H9 (cell line): ENCODE data around the gene LEPR. TPM values are rescaled to one million over a fixed set of nuclear protein-coding genes. Genes with fewer than 3 reads are reported as not detected.
A peak's percentile ranks its signal among the peaks of the same experiment; 100 is the strongest.

Experiments
- DNase-seq: peaks from one replicate; pipeline ENCODE4 v3.0.0-alpha.2; 2017
- H2AFZ ChIP-seq: one replicate; pipeline ENCODE4 v1.6.1; 2013; ENCODE audit warnings: mild to moderate bottlenecking, low read length, control low read depth, moderate library complexity
- H2AK5ac ChIP-seq: 2 replicates; pipeline ENCODE4 v1.6.1; 2013; ENCODE audit warnings: low read length, control low read depth, mixed read lengths; ENCODE audit not compliant: insufficient read length
- H2BK120ac ChIP-seq: one replicate; pipeline ENCODE4 v1.6.1; 2013; ENCODE audit warnings: low read depth, mild to moderate bottlenecking, low read length, control low read depth, inconsistent platforms; ENCODE audit not compliant: poor library complexity, severe bottlenecking
- H2BK12ac ChIP-seq: 2 replicates; pipeline ENCODE4 v1.6.1; 2013; ENCODE audit warnings: low read length, control low read depth, mixed read lengths, low read depth; ENCODE audit not compliant: insufficient read length
- H2BK15ac ChIP-seq: 2 replicates; pipeline ENCODE4 v1.6.1; 2013; ENCODE audit warnings: low read depth, low read length, control low read depth
- H2BK20ac ChIP-seq: one replicate; pipeline ENCODE4 v1.6.1; 2013; ENCODE audit warnings: low read depth, mild to moderate bottlenecking, low read length, control low read depth, inconsistent platforms; ENCODE audit not compliant: poor library complexity, severe bottlenecking
- H2BK5ac ChIP-seq: 2 replicates; pipeline ENCODE4 v1.6.1; 2013; ENCODE audit warnings: low read length, control low read depth, mixed read lengths; ENCODE audit not compliant: insufficient read length
- H3K14ac ChIP-seq: 2 replicates; pipeline ENCODE4 v1.6.1; 2013; ENCODE audit warnings: low read length, control low read depth; ENCODE audit not compliant: insufficient read depth
- H3K18ac ChIP-seq: 2 replicates; pipeline ENCODE4 v1.6.1; 2013; ENCODE audit warnings: low read depth, mild to moderate bottlenecking, mixed read lengths, low read length, control low read depth; ENCODE audit not compliant: insufficient read length
- H3K23ac ChIP-seq: 2 replicates; pipeline ENCODE4 v1.6.1; 2013; ENCODE audit warnings: low read length, control low read depth, mixed read lengths, low read depth; ENCODE audit not compliant: insufficient read length
- H3K23me2 ChIP-seq: 2 replicates; pipeline ENCODE4 v1.6.1; 2013; ENCODE audit warnings: low read depth, mild to moderate bottlenecking, mixed read lengths, low read length, control low read depth; ENCODE audit not compliant: insufficient read length, poor library complexity, severe bottlenecking
- H3K27ac ChIP-seq: 2 replicates; pipeline ENCODE4 v1.5.1; 2013; ENCODE audit warnings: low read length, control low read depth, mixed read lengths, low read depth; ENCODE audit not compliant: insufficient read length
- H3K27me3 ChIP-seq: 2 replicates; pipeline ENCODE4 v1.6.1; 2013; ENCODE audit warnings: low read length, control low read depth, inconsistent platforms; ENCODE audit not compliant: insufficient read depth
- H3K4ac ChIP-seq: 2 replicates; pipeline ENCODE4 v1.6.1; 2013; ENCODE audit warnings: low read depth, mild to moderate bottlenecking, control low read depth, inconsistent platforms, low read length, moderate library complexity
- H3K4me1 ChIP-seq: 2 replicates; pipeline ENCODE4 v1.6.1; 2013; ENCODE audit warnings: low read length, control low read depth, inconsistent platforms; ENCODE audit not compliant: insufficient read depth
- H3K4me2 ChIP-seq: 2 replicates; pipeline ENCODE4 v1.6.1; 2013; ENCODE audit warnings: low read length, control low read depth, mixed read lengths; ENCODE audit not compliant: insufficient read length, insufficient read depth
- H3K56ac ChIP-seq: 2 replicates; pipeline ENCODE4 v1.6.1; 2013; ENCODE audit warnings: low read depth, mild to moderate bottlenecking, mixed read lengths, low read length, control low read depth; ENCODE audit not compliant: insufficient read length
- H3K79me1 ChIP-seq: 2 replicates; pipeline ENCODE4 v1.6.1; 2013; ENCODE audit warnings: low read depth, mild to moderate bottlenecking, moderate library complexity, low read length, control low read depth, inconsistent platforms; ENCODE audit not compliant: insufficient read depth, poor library complexity, severe bottlenecking
- H3K79me2 ChIP-seq: 2 replicates; pipeline ENCODE4 v1.6.1; 2013; ENCODE audit warnings: low read length, control low read depth, inconsistent platforms; ENCODE audit not compliant: insufficient read depth
- H3K9ac ChIP-seq: 2 replicates; pipeline ENCODE4 v1.6.1; 2013; ENCODE audit warnings: low read length, control low read depth, mixed read lengths; ENCODE audit not compliant: insufficient read length; ENCODE audit errors: extremely low read depth
- H3K9me3 ChIP-seq: one replicate; pipeline ENCODE4 v1.6.1; 2013; ENCODE audit warnings: low read depth, low read length, inconsistent platforms; ENCODE audit not compliant: control insufficient read depth
- H3T11ph ChIP-seq: one replicate; pipeline ENCODE4 v1.6.1; 2013; ENCODE audit warnings: mild to moderate bottlenecking, low read length, control low read depth, inconsistent platforms
- H4K20me1 ChIP-seq: one replicate; pipeline ENCODE4 v1.6.1; 2013; ENCODE audit not compliant: control insufficient read depth, insufficient read length, insufficient read depth
- H4K5ac ChIP-seq: 2 replicates; pipeline ENCODE4 v1.6.1; 2013; ENCODE audit warnings: low read depth, mild to moderate bottlenecking, mixed read lengths, low read length, control low read depth; ENCODE audit not compliant: insufficient read length
- H4K8ac ChIP-seq: replicated peaks from 2 replicates; pipeline ENCODE4 v1.6.1; 2013; ENCODE audit warnings: low read length, control low read depth, mixed read lengths, low read depth; ENCODE audit not compliant: insufficient read length
- H4K91ac ChIP-seq: 2 replicates; pipeline ENCODE4 v1.6.1; 2013; ENCODE audit warnings: low read depth, mild to moderate bottlenecking, moderate library complexity, mixed read lengths, low read length, control low read depth; ENCODE audit not compliant: insufficient read length
- H3K27ac Mint-ChIP-seq, 3 experiments: 2 replicates in 2 of 3; 3 replicates in 1 of 3; pipeline ENCODE4 v1.8.0; 2020 to 2021; ENCODE audit warnings: mixed read lengths in 3 of 3, mild to moderate bottlenecking in 1 of 3, moderate library complexity in 1 of 3
- H3K27me3 Mint-ChIP-seq: 2 replicates; pipeline ENCODE4 v1.8.0; 2021; ENCODE audit warnings: low read depth, mild to moderate bottlenecking, moderate library complexity, mixed read lengths
- H3K36me3 Mint-ChIP-seq, 3 experiments: 2 replicates in 2 of 3; 3 replicates in 1 of 3; pipeline ENCODE4 v1.8.0; 2020 to 2021; ENCODE audit warnings: low read depth in 3 of 3, mixed read lengths in 3 of 3; ENCODE audit not compliant: insufficient read depth in 1 of 3
- H3K4me1 Mint-ChIP-seq, 2 experiments: 2 replicates each; pipeline ENCODE4 v1.8.0; 2020; ENCODE audit warnings: mixed read lengths in 2 of 2
- H3K4me3 Mint-ChIP-seq, 2 experiments: 2 replicates in 1 of 2; 3 replicates in 1 of 2; pipeline ENCODE4 v1.8.0; 2020 to 2021; ENCODE audit warnings: mild to moderate bottlenecking in 2 of 2, mixed read lengths in 2 of 2, moderate library complexity in 1 of 2
- H3K9me3 Mint-ChIP-seq, 2 experiments: 2 replicates in 1 of 2; 3 replicates in 1 of 2; pipeline ENCODE4 v1.8.0; 2020; ENCODE audit warnings: mild to moderate bottlenecking in 2 of 2, mixed read lengths in 2 of 2, moderate library complexity in 1 of 2
- CTCF ChIP-seq: fragments of 200-600 bp; sonication (generic); conservative IDR thresholded peaks from 3 replicates; pipeline ENCODE4 v1.8.0; 2021; ENCODE audit warnings: antibody characterized with exemption, mild to moderate bottlenecking
- WGBS: extraction: QIAGEN DNeasy Blood & Tissue Kit; methylation state at CpG from one replicate; pipeline ENCODE4 v1.1.7; 2013; ENCODE audit warnings: missing lambda C conversion rate, low lambda C conversion rate, mixed read lengths; ENCODE audit not compliant: insufficient read length; ENCODE audit errors: extremely low coverage; 5-methylcytosine and 5-hydroxymethylcytosine counted together
- total RNA-seq: library from RNA; stranded (reverse); gene quantifications from 2 replicates; pipeline ENCODE4 v1.2.1, GENCODE V29; 2021

Gene LEPR
- total RNA-seq, 1 experiment from 2014 or later: 3.3 TPM

DNA sequence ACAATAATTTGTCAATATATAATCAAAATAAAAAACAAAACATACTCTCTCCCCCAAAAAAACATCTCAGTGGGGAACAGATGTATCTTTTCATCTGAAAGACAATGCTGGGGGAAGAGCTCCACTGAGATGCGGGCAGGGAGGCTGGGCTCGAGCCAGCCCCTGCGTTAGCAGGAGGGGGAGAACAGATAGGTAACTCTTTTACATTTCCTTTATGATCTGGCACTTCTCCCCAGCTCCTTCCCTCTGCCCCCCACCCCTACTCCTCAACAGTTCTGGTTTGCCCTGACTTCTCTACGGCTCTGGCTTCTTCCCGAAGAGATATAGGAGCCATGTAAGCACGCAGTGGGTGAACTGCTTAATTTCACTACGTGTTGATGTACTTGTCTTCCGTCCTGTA lies 12.4 kb downstream of the LEPR start:
- H2BK5ac ChIP-seq: no peak overlapping the region
- WGBS: no CpG with 5 or more reads among the region's 8 CpGs
- no peak overlapping the region for H4K5ac ChIP-seq
- no peak overlapping the region for H3K56ac ChIP-seq
- peaks cover 2% of the 10 kb centered on the region; the same call in 1 of the 2 replicates for H3K4me1 ChIP-seq
- H3K9ac ChIP-seq: no peak overlapping the region
- no peak overlapping the region for H2BK12ac ChIP-seq
- no peaks in the 10 kb centered on the region for H3K27me3 ChIP-seq
- Mint-ChIP-seq H3K4me3 (peak overlapping the region in 1 of 2 experiments; percentile 64; a peak in 1 of 5 replicates), H3K4me1 (peaks cover 41 to 48% of the 10 kb centered on the region in 2 experiments), H3K27me3 (no peaks in the 10 kb centered on the region), H3K27ac (no peak overlapping the region; a peak in 2 of 7 replicates), H3K36me3 (peaks cover 0 to 22% (median 15%) of the 10 kb centered on the region in 3 experiments; a peak in 5 of 7 replicates), H3K9me3 (no peaks in the 10 kb centered on the region)
- H3K4ac ChIP-seq: no peak overlapping the region
- no peaks in the 10 kb centered on the region for H4K20me1 ChIP-seq
- DNase-seq: peak; percentile 49
- no peak overlapping the region for H3K18ac ChIP-seq
- H3K79me2 ChIP-seq: no peaks in the 10 kb centered on the region; the same call in 1 of the 2 replicates
- H3K27ac ChIP-seq: no peak overlapping the region
- H2BK20ac ChIP-seq: no peak overlapping the region
- no peak overlapping the region for H2BK15ac ChIP-seq
- H3K23me2 ChIP-seq: no peaks in the 10 kb centered on the region
- H3K14ac ChIP-seq: no peak overlapping the region
- no peak overlapping the region for H4K8ac ChIP-seq
- H4K91ac ChIP-seq: no peak overlapping the region
- no peak overlapping the region for H3T11ph ChIP-seq
- no peak overlapping the region for H2BK120ac ChIP-seq
- no peak overlapping the region for H2AFZ ChIP-seq
- no peaks in the 10 kb centered on the region for H3K79me1 ChIP-seq
- H3K4me2 ChIP-seq: peak overlapping the region; percentile 19
- H2AK5ac ChIP-seq: no peak overlapping the region
- TF ChIP-seq CTCF: no peak
- H3K9me3 ChIP-seq: no peaks in the 10 kb centered on the region
- H3K23ac ChIP-seq: no peak overlapping the region
